Eye (tissue), 1 donor: ENCODE results near the gene FBRSL1.
A peak's percentile ranks its signal among the peaks of the same experiment; 100 is the strongest.

Source experiments
- DNase-seq: peaks from one replicate; pipeline ENCODE4 v3.0.0-alpha.2; 2015

FBRSL1 gene

DNA sequence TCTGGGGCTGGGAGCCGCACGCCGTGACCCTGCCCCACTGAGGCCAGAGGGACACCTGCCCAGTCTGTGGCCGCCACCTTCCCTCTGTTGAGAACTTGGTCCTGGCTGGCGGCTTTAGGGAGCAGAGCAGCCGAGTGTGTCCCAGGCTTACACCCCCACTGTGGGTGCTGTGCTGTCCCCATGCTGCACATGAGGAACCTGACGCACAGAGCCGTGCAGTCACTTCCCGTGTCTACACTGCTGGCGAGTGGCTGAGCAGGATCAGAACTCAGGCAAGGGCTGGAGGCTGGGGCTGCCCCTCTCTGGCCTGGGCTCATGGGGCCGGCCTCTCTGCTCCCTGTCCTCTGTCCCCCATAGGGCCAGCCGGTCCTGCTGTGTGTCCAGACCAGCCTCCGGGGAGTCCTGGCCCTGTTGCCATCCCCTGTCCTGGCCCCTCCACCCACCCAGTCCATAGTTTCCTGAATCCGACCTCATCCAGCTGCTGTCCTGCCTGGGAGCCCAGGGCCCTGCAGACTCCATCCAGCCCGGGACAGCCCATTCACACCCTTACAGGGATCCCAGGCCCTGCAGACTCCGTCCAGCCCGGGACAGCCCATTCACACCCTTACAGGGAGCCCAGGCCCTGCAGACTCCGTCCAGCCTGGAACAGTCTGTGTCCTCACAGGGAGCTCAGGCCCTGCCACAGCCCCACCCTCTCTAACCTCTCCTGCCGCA, 10.3 kb downstream of the FBRSL1 start:
- no peak for DNase-seq

DNA sequence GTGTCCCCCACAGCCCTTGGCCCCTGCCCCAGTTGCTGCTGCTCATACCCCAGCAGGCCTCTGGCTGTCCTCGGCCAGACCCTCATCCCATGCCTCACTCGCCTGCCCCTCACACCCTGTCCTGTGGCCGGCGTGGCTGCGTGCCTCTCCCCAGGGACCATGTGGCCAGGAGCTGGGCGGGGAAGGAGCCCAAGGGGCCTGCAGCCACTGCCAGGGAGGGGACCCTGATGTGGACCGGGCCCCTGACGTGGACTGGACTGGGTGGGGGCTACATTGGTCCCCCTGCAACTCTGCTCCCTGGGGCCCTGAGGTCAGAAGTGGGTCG, 10.9 kb downstream of the FBRSL1 start:
- DNase-seq = no peak

DNA sequence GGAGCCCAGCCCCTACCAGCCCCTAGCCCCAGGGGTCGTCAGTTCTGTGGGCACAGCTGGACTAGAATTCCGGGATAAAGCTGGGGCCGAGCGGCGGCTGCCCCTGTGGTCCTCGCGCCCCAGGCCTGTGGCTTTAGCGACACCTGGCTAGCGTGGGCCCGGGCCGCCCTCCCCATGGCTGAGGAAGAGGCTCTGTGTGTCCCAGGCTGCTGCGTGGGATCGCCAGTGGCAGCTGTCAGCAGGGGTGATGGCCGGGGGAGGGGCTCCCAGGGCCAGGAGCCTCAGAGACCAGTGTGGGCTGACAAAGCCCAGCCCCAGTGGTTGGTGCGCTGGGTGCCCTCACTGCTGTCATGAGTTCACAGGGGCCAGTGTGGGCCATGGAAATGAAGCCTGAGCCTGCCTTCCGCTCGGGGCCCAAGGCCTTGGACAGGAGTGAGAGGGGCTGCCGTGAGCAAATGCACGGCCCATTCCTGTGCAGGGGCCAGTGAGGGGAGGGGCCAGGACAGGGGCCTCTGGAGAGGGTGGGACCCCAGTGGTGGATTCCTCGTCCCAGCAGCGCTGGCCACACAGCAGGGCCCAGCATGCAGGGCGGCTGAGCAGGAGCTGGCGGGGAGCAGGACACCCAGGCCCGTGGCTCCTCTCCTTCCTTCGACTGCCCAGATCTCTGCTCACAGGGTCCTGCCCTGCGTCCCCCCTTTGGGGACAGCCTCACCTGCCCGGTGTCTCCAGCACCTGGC, 11.4 kb downstream of the FBRSL1 start:
- peak; percentile 42 for DNase-seq

DNA sequence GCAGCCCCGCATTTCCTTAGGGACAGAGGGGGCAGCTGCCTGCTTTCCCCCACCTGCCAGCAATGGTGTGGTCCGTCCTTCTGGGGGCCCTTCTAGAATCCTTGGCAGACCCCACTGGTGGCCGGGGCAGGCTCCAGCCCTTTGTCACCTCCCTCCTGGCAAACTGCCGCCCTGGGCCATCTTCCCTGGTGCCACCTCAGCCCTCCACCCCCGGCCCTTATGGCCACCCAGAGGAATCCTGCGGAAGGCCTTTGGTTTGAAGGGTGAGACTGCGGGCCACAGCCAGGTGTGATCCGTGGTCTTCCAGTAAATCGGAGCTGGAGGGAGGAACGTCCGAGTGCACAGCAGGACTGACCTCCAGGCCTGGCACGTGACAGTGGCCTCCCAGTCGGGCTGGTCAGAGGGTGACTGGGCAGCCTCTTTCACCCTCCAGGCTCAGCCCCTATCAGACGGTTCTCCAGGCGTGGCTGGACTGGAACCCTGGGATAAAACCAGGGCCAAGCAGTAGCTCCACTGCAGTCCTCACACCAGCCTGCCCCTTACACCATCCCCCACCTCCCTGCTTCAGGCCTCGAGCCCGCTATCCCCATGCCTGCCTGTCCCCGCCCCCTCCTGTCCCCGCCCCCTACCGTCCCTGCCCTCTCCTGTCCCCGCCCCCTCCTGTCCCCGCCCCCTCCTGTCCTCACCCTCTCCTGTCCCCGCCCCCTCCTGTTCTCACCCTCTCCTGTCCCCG, 12.4 kb downstream of the FBRSL1 start:
- DNase-seq = no peak

DNA sequence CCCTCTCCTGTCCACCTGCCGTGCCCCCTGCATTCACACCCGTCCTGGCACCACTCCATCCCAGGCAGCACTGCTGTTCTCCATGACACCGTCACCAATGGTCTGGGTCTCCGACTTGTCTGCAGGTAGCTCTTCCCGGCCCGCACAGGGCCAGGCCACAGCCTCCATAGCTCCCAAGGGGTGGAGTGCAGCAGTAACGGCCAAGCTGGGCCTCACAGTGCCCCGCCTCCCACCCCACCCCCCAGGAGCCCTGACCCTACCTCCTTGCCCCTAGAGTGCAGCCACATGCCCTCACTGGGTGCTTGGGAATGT, 12.9 kb downstream of the FBRSL1 start:
- no peak for DNase-seq

DNA sequence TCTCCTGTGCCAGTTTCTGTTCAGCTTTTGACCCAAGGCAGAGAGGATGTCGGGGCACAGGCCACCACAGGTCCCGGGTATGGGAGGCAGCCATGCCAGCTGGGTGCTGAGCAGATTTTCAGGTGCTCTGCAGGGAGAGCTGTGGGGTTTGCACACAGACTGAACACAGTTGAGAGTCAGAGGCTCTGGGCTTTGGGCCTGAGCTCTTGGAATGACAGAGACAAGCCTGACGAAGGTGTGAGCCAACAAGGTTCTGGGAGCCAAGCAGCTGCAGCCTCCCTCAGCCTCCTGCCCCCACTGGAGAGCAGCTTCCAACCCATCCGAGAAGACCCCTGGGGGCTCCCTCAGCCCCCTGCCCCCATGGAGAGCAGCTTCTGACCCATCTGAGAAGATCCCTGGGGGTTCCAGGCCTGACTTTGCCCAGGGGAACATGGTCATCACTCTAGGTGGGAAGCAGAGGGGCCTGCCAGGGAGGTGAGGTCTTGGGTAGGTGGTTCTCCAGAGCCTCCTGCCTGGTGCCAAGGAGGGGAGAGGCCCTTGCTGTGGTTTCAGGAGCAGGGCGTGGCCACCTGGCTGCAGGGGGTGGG, 13.8 kb downstream of the FBRSL1 start:
- no peak for DNase-seq

DNA sequence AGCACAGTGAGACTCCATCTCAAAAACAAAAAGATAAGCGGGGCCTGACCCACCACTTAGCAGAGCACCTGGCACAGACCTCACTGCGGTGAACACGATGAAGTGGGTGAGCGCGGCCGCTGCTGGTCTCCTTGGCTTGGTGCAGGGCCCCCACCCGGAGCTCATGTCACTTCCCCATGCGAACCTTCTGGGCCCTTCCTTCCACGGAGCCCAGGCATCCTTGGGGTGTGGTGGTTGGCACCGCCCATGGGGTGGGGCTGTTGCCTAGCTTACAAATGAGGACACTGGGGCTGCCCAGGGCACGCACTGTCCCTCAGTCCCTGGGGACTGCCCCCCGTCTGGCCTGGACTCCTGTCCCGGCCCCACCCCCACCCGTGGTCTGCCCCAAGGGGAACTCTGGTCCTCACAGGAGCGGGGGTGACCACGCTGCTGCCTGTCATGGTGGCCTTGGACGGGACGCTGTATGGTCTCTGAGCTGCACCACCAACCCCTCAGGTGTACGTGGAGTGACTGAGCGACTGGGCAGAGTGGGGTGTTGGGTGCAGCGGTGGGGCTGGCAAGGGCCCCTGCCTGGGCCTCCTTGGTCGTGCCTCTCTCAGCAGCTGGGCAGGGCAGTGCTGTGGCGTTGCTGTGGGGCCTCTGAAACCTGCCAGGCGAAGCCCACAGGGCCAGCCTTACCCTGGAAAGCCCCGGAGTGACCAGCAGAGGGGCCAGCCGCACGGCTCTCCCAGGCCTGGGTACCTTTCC, 15.3 kb downstream of the FBRSL1 start:
- DNase-seq = no peak

DNA sequence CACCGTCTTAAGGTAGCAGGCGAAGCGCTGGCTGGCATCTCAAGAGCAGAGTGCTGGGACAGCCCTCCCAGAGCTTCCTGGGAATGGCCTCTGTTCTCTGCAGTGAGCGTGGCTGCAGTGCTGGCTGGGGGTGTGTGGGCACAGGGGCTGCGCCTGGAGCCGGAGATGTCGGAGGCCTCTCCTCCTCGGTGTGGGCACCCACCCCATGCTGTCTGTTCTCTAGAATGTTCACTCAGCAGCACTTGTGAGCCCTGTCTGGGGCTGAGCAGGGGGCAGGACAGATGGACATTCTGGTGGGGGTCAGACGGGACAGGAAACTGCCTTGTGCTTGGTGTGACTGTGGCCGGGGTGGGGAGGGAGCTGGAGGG, 15.9 kb downstream of the FBRSL1 start:
- no peak for DNase-seq

DNA sequence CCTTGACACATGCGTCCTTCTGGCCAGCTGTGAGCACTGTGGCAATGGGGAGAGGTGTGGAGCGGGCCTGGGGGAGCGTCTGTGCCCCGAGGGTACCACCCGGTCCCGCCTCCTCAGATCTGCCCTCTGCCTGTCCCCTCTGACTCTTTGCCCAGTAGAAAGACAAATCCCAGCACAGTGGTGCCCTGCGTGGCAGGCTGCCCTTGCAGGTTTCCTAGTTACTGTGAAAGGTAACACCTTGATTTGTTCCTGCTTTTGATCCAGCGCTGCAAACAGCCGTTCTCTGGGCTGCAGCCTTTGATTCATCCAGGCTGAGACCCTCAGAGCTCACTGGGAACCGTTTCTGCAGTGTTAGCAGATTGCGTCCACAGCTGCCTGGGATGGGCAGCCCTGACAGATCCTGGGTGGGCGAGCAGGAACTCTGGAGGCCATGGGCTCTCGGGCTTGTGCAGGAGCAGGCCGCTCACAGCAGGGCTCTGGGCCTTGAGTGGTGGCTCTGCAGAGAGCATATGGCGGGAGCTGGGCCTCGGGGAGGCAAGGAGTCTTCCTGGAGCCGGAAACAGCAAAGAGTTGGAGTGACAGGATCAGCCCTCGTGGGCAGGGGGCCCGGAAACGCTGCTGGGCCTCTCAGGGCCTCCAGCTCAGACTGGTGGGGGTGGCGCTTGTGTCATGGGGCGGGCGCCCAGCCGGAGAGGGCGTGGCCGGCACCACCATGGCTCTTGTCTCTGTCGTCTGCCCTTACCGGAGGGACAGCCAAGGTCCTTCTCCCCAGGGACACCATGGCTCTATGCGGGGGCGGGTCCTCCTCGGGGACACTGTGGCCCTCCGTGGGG, 16.6 kb downstream of the FBRSL1 start:
- DNase-seq = peak; percentile 77

DNA sequence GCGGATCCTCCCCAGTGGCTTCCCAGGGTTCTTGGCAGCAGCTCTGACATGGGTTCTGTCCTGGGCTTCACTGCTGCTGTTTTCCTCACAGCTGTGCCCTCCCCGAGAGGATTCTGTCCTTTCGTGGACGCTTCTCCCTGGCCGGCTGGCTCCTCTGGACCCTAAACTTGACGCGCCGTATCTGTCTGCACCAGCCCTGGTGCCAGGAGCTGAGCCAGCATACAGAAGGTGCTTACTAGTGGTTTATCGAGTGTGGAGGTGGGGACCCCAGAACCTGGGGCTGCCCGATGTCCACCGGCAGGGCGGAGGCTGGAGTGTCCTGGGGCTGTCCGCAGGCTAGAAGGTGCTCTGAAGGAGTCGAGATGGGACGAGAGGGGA, 17.2 kb downstream of the FBRSL1 start:
- DNase-seq = no peak

DNA sequence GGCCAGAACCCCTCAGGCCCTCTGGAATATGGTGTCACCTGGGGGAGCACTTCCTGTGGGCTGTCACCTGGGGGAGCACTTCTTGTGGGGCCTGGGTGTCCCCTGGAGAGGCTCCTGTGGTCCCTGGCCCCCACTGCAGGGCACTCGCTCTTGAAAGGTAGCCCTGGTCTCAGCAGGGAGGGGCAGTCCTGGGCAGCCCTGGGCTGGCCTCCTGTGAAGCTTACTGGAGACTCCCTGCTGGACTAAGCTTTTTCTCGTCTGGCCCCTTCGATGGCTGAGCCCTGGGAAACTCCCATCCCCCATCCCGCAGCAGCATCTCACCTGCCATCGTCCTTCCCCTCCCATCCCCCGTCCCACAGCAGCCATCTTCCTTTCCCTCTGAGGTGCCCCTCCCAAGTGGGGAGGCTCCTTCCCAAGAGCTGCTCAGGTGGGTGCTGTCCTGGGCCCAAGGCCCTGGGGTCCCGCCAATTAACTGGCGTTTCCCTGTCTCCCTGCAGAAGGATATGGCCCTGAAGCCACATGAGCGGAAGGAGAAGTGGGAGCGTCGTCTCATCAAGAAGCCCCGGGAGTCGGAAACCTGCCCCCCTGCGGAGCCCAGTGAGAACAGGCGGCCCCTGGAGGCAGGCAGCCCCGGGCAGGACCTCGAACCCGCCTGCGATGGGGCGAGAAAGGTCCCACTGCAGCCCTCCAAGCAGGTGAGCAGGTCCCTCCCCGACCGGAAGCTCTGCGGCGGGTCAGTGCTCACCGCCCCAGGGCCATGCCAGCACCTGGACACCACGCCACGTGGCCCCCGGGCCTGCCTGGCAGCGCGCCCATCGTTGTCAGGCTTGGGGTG, 17.9 kb downstream of the FBRSL1 start:
- no peak for DNase-seq

DNA sequence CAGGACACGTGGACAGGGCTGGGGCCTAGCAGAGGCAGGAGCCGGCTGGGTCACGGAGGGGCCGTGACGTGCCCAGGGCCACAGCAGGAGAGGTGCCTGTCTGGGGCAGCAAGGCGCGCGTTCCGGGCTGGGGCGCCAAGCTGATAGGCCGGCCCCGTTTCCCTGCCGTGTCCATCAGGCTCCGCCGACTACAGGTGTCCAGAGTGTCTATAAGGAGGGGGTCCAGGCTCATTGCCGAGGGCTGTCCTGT, 18.5 kb downstream of the FBRSL1 start:
- no peak for DNase-seq

DNA sequence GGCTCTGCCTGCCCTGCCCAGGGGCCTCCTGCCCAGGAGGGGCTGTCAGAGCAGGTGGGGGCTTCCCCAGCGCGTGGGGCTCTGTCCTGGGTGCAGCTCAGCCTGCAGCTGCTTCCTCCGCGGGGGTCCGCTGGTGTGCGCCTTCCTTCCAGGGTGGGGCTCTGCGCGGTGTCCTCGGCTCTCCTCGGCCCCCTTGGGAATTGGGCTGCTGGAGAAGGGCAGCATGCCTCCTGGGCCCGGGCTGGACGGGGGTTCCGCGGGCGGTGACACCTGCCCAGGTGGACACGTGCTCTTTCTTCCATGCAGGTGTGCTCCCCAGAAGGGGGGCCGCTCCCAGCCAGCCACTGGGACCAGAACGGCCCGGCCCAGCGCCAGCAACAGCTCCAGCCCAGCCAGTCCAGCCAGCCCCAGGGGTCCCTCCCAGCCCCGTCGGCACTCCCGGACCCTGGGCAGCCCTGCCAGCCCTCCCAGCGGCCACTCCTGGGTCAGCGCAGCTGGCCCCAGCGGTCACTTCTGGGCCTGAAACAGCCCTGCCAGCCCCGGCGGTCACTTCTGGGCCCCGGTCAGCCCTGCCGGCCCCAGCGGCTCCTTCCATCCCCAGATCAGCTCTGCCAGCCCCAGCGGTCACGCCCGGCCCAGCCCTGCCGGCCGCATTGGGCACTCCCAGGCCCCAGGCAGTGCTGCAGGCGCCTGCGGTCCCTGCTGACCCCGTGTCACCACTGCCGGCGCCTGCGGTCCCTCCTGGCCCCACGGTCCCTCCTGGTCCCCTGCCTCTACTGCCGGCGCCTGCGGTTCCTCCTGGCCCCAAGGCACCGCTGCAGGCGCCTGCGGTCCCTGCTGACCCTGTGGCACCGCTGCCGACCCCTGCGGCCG, 19.1 kb downstream of the FBRSL1 start:
- no peak for DNase-seq

DNA sequence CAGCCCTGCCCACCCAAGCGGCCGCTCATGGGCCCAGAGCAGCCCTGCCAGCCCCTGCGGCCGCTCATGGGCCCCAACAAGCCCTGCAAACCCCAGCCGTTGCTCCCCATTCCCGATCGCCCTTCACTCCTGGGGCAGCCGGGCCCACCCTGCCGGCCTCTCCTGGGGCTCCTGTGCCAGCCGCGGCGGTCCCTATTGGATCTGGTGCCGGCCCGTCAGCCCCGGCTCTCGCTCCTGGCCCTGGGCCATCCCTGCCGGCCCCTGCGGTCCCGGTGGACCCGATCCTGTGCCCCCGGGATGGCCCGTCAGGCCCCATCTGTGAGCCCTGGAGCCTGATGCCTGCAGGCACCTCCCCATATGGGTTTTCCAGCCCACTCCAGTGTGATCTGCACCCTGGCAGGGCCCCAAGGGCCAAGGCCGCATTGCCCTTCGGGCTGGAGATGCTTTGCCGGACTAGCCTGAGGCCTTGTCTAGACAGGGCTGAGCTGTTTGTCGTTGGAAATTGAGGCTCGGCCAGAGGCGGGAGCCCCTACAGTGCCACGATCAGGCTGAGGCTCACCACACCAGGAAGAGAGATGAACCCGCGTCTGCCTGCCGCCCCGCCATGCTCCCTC, 20.3 kb downstream of the FBRSL1 start:
- DNase-seq = no peak

DNA sequence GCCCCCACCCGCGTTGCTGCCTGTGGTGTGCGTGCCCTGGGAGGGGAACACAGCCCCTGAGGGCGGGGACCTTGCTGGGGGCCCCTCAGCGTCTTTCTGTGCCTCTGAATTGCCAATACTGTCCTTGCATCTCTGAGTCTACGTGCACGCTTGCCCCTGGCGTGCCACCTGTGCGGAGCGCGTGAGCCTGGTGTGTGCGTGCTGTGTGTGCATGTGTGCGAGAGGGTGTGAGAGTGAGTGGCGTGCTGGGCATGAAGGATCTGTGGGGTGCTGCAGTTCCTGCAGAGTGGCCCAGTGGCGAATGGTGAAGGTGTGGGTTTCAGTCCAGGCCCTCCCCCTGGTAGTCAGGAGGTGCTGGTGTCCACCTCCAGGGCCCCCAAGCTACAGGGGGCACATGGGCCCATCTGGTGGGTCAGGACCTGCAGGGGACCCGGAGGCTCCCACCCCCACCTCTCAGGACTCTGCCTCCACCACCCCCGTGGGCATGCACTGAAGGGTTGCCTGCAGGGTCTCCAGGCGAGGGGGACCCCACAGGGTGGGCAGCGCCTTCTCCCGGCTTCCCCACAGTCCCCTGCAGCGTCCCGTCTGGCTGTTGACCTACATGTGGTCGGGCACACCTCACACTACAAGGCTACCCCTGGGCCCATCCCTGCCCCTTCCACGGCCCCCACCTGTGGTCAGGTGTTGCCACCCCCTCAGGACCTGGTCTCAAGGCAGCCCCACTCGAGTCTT, 21.0 kb downstream of the FBRSL1 start:
- no peak for DNase-seq

DNA sequence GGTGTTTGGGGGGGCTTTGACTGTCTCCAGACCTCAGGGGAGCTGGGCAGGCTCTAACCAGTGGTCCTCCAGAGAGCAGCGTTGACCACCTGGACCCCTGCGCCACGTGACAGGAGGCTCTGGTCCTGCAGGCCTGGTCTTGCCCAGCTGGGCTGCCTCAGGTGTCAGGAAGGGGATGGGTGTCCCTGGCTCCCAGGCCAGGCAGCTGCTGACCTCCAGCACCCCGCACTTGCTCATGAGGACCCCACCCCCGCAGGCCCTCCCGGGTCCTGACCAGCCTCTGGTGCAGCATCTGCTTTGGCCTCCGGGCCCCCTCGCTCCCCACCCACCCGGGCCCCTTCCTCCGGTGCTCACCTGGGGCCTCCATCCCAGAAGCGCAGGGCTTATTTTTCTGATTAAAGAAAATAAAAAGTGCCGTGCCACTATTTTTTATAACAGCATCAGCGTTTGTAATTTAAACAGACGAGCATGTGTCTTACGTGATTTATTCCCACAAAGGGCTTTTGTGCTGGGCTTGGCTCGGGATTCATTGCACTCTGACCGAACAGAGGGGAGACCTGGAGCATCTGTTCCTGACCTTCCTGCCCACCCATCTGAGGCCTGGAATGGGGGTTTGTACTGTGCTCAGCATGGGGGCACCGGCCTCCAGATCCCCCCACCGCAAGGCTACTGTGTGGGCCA, 21.7 kb downstream of the FBRSL1 start:
- no peak for DNase-seq

DNA sequence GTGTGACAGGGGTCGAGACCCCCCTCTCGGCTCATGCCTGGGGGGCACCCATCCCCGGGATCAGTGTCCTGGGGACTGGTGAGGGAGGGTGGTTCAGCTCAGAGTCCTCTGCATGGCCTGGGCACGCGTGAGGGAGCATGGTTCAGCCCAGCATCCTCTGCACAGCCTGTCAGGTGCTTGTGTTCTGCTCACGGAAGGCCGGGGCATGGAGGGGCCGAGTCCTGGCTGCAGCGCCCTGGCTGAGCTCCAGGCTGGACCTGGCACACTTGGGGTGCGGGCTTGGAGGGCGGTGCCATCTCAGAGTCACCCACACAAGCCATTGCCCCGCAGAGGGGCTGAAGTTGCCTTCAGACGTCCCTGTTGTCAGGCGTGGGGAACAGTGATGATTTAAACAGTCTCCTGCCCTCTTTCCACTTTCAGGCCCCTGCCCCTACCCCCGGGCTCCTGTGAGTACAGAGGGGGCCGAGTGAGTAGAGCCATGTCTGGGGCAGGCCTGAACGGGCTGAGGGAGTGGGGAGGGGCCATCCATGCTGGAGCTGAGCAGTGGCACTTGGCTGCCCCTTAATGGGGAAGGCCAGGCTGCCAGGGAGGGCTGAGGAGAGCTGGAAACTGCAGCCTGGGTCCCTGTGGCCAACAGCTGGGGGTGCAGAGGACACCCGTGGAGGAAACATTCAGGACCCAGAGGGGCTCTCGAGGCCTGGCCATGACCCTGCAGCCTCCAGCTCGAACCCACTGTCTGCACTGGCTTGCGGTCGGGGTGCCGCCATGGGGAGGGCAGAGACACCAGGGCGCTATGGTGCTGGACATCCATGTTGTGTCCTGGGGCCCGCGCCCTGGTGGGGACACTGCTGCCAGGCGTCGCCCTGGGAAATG, 22.5 kb downstream of the FBRSL1 start:
- DNase-seq = no peak

DNA sequence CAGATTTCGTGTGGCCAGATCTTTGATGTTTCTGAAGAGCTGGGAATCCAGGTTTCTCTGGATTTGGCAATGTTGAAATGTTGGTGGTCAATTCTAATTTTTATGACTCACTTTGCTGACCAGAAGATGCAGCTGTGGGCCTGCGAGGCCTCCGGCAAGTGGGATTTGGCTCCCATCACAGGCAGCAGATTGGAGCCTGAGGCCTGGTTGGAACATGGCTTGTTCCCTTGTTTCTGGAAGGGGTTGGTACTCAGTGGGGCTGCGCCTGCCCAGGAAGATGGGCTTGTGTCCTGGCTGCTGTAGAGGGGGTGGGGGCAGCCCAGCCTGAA, 23.1 kb downstream of the FBRSL1 start:
- no peak for DNase-seq
